Breast epithelium (tissue), 4 donors: ENCODE data around the gene SELENOH. TPM values are rescaled to one million over a fixed set of nuclear protein-coding genes. Genes with fewer than 3 reads are reported as not detected.

Experiments used
- DNase-seq, 2 donors: peaks; one replicate each; pipeline ENCODE4 v3.0.0-alpha.2; 2019; ENCODE audit warnings: low spot score in 2 of 2
- H3K27ac ChIP-seq, 2 donors: fragments of 200-600 bp; sonication (generic) in 1 of 2; one replicate each; pipeline ENCODE4 v1.5.1; 2016 to 2019; ENCODE audit warnings: mild to moderate bottlenecking in 1 of 2
- H3K27me3 ChIP-seq, 2 donors: fragments of 200-600 bp; sonication (generic) in 1 of 2; one replicate each; pipeline versions ENCODE4 v1.5.1 to v1.6.0; 2017 to 2019; ENCODE audit warnings: control low read depth in 1 of 2, mild to moderate bottlenecking in 1 of 2
- H3K36me3 ChIP-seq: fragments of 200-600 bp; one replicate; pipeline ENCODE4 v1.5.1; 2019
- H3K4me1 ChIP-seq, 2 donors: fragments of 200-600 bp; sonication (generic); one replicate each; pipeline ENCODE4 v1.5.1; 2016 to 2019; ENCODE audit warnings: control low read depth in 1 of 2
- H3K4me3 ChIP-seq, 3 donors: fragments of 200-600 bp; sonication (generic); 1 replicate in 2 of 3; 2 replicates in 1 of 3; pipeline ENCODE4 v1.5.1; 2016 to 2019; ENCODE audit warnings: mild to moderate bottlenecking in 3 of 3, moderate library complexity in 2 of 3
- H3K9me3 ChIP-seq, 2 donors: fragments of 200-600 bp; sonication (generic) in 1 of 2; one replicate each; pipeline ENCODE4 v1.5.1; 2016 to 2019; ENCODE audit warnings: control low read depth in 1 of 2
- CTCF ChIP-seq, 3 donors: fragments of 450-650 bp; IDR thresholded peaks; one replicate each; pipeline ENCODE4 v1.5.1; 2016 to 2017; ENCODE audit warnings: antibody characterized with exemption in 3 of 3, mild to moderate bottlenecking in 3 of 3, moderate library complexity in 3 of 3
- POLR2A ChIP-seq: fragments of 450-650 bp; IDR thresholded peaks from one replicate; pipeline ENCODE4 v1.6.1; 2016; ENCODE audit warnings: antibody characterized with exemption, mild to moderate bottlenecking, moderate library complexity
- POLR2AphosphoS5 ChIP-seq, 3 donors: sonication (generic); formaldehyde crosslinking; IDR thresholded peaks; one replicate each; pipeline ENCODE4 v1.6.1; 2017; ENCODE audit warnings: antibody characterized with exemption in 3 of 3
- intact Hi-C: fragments of 100-400 bp; cut with DNase I; formaldehyde crosslinking; loops from one replicate; pipeline ENCODE4 v1.15.1; 2023; ENCODE audit warnings: low total_unique reads
- total RNA-seq, 3 donors: library from RNA; depleted of rRNA; stranded (reverse); fragments of >200 nt; gene quantifications; one replicate each; pipeline ENCODE4 v1.1.0, GENCODE V29; 2016

Gene SELENOH
- total RNA-seq, 3 donors from 2014 or later, result 84.3 to 153 (median 153) TPM

GRCh38 chr11:57763568-57763967 is 22.3 kb downstream of the SELENOH start:
- peaks cover 0 to 7% of the 10 kb centered on the region in 2 donors for H3K4me1 ChIP-seq
- intact Hi-C loops, result no loop called here
- H3K9me3 ChIP-seq, result no peaks in the 10 kb centered on the region
- peak overlapping the region; percentile 92 to 97 for H3K27ac ChIP-seq
- H3K4me3 ChIP-seq, result peak overlapping the region; percentile 65 to 71 (median 65)
- no peaks in the 10 kb centered on the region for H3K36me3 ChIP-seq
- no peaks in the 10 kb centered on the region for H3K27me3 ChIP-seq
- TF ChIP-seq POLR2A, result no peak
- TF ChIP-seq CTCF (IDR thresholded peaks at IDR 0.05), result peak in 1 of 3 donors; percentile 46
- TF ChIP-seq POLR2AphosphoS5 (IDR thresholded peaks at IDR 0.05), result peak in 1 of 3 donors; percentile 20
- no peak for DNase-seq

GRCh38 chr11:57764021-57764420 is 22.7 kb downstream of the SELENOH start:
- peaks cover 0 to 7% of the 10 kb centered on the region in 2 donors for H3K4me1 ChIP-seq
- H3K36me3 ChIP-seq, result no peaks in the 10 kb centered on the region
- H3K27me3 ChIP-seq, result no peaks in the 10 kb centered on the region
- no peaks in the 10 kb centered on the region for H3K9me3 ChIP-seq
- H3K4me3 ChIP-seq, result peak overlapping the region; percentile 65 to 71 (median 65)
- peak overlapping the region; percentile 92 to 97 for H3K27ac ChIP-seq
- no peak for DNase-seq
- intact Hi-C loops, result no loop called here
- TF ChIP-seq CTCF (IDR thresholded peaks at IDR 0.05) (no peak), POLR2AphosphoS5 (IDR thresholded peaks at IDR 0.05) (no peak), POLR2A (no peak)

GRCh38 chr11:57764566-57764965 is 23.3 kb downstream of the SELENOH start:
- peaks cover 0 to 7% of the 10 kb centered on the region in 2 donors for H3K4me1 ChIP-seq
- intact Hi-C loops, result no loop called here
- peak overlapping the region; percentile 65 to 71 (median 65) for H3K4me3 ChIP-seq
- no peaks in the 10 kb centered on the region for H3K9me3 ChIP-seq
- no peak for DNase-seq
- no peaks in the 10 kb centered on the region for H3K36me3 ChIP-seq
- peak overlapping the region; percentile 92 to 97 for H3K27ac ChIP-seq
- TF ChIP-seq POLR2AphosphoS5 (IDR thresholded peaks at IDR 0.05) (no peak), POLR2A (no peak), CTCF (IDR thresholded peaks at IDR 0.05) (no peak)
- H3K27me3 ChIP-seq, result no peaks in the 10 kb centered on the region

GRCh38 chr11:57764972-57765371 is 23.7 kb downstream of the SELENOH start:
- Histone ChIP-seq H3K4me3 (peak overlapping the region; percentile 65 to 71 (median 65)), H3K9me3 (no peaks in the 10 kb centered on the region), H3K27ac (peak overlapping the region; percentile 92 to 97), H3K27me3 (no peaks in the 10 kb centered on the region), H3K36me3 (no peaks in the 10 kb centered on the region), H3K4me1 (peaks cover 0 to 7% of the 10 kb centered on the region in 2 donors)
- DNase-seq, result no peak
- TF ChIP-seq CTCF (IDR thresholded peaks at IDR 0.05) (no peak), POLR2AphosphoS5 (IDR thresholded peaks at IDR 0.05) (no peak), POLR2A (no peak)
- intact Hi-C loops, result no loop called here

GRCh38 chr11:57770793-57771192 is 29.5 kb downstream of the SELENOH start:
- intact Hi-C loops, result no loop called here
- H3K27me3 ChIP-seq, result no peaks in the 10 kb centered on the region
- no peak for DNase-seq
- no peak for TF ChIP-seq POLR2AphosphoS5 (IDR thresholded peaks at IDR 0.05)
- no peak for TF ChIP-seq CTCF (IDR thresholded peaks at IDR 0.05)
- no peak for TF ChIP-seq POLR2A
- no peaks in the 10 kb centered on the region for H3K9me3 ChIP-seq
- peaks cover 0 to 10% of the 10 kb centered on the region in 2 donors for H3K4me1 ChIP-seq
- no peak overlapping the region for H3K4me3 ChIP-seq
- peak overlapping the region in 1 of 2 donors; percentile 53 for H3K27ac ChIP-seq
- H3K36me3 ChIP-seq, result no peaks in the 10 kb centered on the region
